IPS DF 19.7 (cell line): ENCODE data around the gene AMZ1.
"Not testable (repeated sequence)": the region's sequence is repeated elsewhere in the genome, so short reads cannot be mapped to it uniquely, and the experiment has no call there.

Experiments
- DNase-seq: peaks from one replicate; pipeline ENCODE4 v3.0.0-alpha.2; 2013; ENCODE audit warnings: low read depth, low spot score

The AMZ1 gene

DNA sequence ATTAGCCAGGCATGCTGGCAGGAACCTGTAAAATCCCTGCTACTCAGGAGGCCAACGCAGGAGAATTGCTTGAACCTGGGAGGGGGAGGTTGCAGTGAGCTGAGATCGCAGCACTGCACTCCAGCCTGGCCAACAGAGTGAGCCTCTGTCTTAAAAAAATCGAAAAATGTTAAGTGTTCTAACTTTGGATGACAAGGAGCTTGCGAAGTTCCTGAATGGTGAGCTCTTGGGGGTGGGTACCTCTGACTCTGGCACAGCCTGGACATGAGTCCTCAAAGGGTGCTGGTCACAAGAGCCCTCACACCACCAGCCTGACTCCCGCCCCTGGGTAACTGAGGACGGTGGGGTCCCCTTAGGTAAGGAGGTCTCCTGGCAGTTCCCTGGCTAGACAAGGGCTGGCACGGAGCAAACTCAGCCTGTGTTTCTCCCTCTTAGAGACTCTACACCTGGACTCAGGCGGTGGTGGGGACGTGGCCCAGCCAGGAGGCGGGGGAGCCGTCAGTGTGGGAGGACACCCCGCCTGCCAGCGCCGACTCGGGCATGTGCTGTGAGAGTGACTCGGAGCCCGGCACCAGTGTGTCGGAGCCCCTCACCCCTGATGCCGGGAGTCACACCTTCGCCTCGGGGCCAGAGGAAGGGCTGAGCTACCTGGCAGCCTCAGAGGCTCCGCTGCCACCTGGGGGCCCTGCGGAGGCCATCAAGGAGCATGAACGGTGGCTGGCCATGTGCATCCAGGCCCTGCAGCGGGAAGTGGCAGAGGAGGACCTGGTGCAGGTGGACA is 24.1 kb downstream of the AMZ1 start:
- no peak for DNase-seq

- no peak for DNase-seq
These were observed 25.4 kb downstream of the AMZ1 start for GRCh38 chr7:2713370-2713769.

- DNase-seq, result no peak
These were observed 26.0 kb downstream of the AMZ1 start for GRCh38 chr7:2713978-2714377.

GRCh38 chr7:2714636-2715035 is 26.6 kb downstream of the AMZ1 start:
- DNase-seq, result no peak

GRCh38 chr7:2715341-2716231 is 27.6 kb downstream of the AMZ1 start:
- DNase-seq, result no peak

GRCh38 chr7:2716488-2716887 is 28.5 kb downstream of the AMZ1 start:
- DNase-seq, result no peak

- DNase-seq, result no peak
These were observed 28.9 kb downstream of the AMZ1 start for GRCh38 chr7:2716906-2717292.

GRCh38 chr7:2717293-2718261 is 29.6 kb downstream of the AMZ1 start:
- no peak for DNase-seq

DNA sequence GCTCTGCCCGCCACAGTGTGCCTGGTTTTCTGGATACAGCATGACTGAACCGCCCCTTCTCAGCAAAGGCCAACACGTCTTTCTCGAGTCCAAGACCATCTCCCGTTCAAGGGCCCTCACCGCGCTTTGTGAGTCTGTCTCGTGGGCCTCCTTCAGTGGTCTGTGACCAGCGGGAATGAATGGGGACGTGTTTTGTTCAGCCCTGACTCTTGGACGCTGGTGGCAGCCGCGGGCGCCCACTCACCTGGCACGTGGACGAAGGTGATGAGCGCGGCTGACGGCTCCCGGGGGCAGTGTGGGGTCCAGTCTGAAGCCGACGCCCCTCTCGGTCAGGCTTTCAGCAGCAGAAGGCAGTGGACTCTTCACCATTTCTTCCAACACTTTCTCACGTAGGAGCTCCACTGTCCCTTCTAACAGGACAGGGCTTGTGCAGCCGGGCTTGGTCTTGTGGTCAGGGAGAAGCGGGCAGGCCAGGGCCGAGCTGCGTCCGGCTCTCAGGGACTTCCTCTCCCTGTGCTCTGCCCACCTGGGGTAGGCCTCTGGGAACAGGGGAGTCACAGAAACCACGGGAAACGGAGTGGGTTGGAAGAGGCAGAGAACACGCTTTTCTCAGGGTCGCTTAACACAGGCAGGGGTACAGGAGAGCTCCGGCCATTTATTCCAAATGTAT is 30.4 kb downstream of the AMZ1 start:
- DNase-seq, result no peak

DNA sequence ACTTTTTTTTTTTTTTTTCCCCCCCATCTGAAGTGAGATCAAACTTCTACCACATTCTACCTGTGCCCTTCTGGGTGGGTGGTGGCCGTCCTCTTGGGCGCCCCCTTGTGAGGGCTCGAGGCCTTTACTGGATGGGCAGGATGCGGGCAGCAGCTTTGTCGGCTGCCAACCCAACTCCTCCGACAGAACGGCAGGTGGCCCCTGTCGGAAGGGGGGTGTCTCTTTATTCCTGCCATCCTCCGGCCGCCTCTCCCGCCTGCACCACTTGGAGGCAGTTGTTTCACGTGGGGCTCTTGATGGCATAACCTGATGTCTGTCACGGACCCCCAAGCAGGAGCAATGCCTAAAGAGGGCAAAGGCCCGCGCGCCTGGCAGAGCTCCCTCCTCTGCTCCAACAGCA is 31.0 kb downstream of the AMZ1 start:
- no peak for DNase-seq

GRCh38 chr7:2720024-2720423 is 32.0 kb downstream of the AMZ1 start:
- no peak for DNase-seq

DNA sequence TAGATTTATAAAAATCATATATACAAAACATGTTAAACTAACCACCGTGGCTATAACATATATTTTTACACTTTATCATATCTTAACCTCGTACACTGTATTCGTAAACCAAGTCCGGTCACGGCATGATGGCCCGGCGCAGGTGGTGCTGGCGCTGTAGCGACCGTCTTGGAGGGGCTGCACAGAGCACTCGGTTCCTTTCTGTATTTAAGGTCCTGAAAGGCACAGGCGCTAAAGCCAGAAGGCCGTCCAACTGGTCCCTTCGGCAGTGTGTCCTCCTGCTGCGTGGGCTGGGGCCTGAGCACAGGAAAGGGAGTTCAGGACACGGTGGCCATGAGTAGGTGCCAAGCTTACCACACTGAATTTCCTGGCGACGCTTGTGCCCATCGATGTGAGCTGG is 33.8 kb downstream of the AMZ1 start:
- no peak for DNase-seq

DNA sequence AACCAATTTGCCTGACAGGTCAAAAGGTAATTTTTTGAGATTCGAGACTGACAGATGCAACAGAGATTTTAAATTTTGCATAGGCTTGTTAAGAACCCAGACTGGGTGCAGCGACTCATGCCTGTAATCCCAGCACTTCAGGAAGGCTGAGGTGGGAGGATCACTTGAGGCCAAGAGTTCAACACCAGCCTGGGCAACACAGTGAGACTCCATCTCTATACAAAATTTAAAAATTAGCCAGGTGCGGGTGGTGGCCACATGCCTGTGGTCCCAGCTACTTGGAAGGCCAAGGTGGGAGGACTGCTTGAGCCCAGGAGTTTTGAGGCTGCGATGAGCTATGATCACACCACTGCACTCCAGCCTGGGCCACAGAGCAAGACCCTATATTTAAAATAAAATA is 34.6 kb downstream of the AMZ1 start:
- no peak for DNase-seq

DNA sequence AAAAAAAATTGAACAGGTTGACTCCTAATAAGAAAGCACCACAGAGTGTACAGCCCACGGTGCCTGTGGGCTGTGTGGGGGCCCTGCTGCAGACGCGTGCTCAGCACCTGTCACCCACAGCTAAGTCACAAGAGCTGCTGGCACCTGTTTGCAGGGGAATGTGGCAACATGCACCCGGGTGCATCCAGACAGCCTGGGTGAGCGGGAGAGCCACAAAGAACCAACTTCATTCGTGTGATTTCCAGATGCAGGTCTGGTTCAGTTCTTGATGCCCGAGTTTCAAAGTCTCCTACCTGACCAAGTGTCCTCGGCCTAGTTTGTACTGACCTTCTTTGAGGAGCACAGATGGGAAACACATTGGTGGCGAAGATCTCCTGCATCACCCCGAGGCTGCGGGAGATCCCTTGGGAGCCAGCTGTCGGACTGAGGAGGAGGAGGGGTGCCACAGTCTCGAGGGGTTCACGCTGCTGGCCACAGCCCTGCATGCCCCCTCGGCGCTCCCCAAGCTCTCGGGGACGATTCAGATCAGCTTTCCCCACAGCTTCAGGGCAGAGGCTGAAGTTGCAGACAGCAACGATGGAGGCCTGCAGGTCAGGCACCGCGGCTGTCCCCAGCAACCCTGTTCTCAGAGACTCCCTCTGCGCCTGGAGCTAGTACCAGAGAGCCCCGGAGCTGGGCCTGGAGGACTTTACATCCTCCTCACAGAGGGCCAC is 35.3 kb downstream of the AMZ1 start:
- DNase-seq, result no peak

DNA sequence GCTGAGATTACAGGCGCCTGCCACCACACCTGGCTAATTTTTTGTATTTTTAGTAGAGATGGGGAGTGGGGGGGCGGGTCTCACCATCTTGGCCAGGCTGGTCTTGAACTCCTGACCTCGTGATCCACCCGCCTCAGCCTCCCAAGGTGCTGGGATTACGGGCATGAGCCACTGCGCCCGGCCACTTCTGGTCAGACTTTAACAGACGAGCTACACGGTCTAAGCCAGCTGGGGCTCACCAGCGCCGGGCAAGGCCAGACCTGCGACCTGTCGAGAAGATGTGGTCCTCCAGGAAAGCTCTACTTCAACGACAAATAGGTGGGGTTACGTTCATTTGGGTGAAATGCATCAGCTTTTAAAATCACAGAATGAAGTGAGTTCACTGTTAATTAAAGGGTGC is 36.0 kb downstream of the AMZ1 start:
- not testable (repeated sequence) for DNase-seq

- no peak for DNase-seq
These were observed 36.6 kb downstream of the AMZ1 start for GRCh38 chr7:2724453-2725177.

DNA sequence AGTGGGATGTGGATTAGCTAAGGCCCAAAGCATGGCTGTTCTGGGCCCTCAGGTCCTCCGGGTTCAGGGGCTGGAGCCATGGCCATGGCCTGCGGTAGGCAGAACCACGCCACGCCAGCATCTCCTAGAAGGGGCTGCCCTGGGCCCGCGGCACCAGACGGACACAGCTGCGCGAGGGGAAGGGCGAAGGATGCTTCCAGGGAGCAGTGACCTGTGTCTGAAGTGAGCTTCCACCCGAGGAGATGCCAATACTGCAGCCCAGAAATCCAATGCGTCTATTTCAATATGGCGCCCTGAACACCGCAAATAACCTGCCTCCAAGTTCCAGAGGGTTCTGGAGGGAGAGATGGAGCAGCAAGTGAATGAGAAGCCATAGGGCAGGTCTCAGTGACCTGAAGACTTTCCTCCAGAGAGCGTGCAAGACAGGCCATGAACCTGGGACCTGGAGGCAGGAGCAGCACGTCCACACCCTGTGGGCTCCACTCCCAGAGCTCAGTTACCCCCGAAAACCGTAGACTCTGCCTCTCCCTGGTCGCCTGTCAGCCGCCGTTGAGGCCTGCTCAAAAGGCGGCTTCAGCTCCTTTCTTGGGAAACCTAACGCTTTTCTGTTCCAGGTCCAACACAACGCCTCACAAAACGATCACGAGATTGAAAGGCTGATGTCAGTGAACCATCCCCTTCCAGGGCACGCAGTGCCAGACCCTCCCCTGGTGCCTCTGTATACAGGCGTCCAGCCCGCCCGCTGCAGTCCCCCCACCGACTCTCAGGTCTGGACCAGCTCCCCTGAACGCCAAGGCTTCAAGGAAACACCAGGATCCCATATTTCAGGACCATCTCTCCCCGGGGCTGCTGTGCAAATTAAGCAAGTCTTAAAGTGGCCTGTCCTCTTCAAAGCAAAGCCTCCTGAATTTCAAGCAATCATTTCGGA is 37.4 kb downstream of the AMZ1 start:
- no peak for DNase-seq

GRCh38 chr7:2726316-2727018 is 38.5 kb downstream of the AMZ1 start:
- no peak for DNase-seq
